ENCODE measurements around the gene DIABLO.

Gene DIABLO

GRCh38 chr12:122202017-122202416 is 23.8 kb downstream of the DIABLO start:
- Histone ChIP-seq H3K9ac (ENCODE audit: low read length) (no peak overlapping the region), H3K4me3 (ENCODE audit: low read length) (no peak overlapping the region), H3K27me3 (replicated peaks; ENCODE audit: insufficient read depth, low read length) (no peaks in the 10 kb centered on the region), H3K4me2 (ENCODE audit: low read depth, low read length) (no peak overlapping the region), H4K20me1 (ENCODE audit: insufficient read depth, low read length) (no peaks in the 10 kb centered on the region), H3K79me2 (ENCODE audit: low read length) (no peaks in the 10 kb centered on the region), H3K36me3 (replicated peaks; ENCODE audit: insufficient read depth, low read length) (no peaks in the 10 kb centered on the region), H3F3A (ENCODE audit: insufficient read depth, low read length) (no peaks in the 10 kb centered on the region), H3K9me3 (replicated peaks; ENCODE audit: insufficient read depth, low read length) (no peaks in the 10 kb centered on the region), H3K9me2 (replicated peaks; ENCODE audit: insufficient read depth, low read length) (no peaks in the 10 kb centered on the region), H2AFZ (ENCODE audit: low read length) (no peak overlapping the region), H3K4me1 (ENCODE audit: low read length) (no peaks in the 10 kb centered on the region), H3K27ac (ENCODE audit: low read length) (no peak overlapping the region)
- no peak for DNase-seq
- TF ChIP-seq EZH2 (optimal IDR thresholded peaks at IDR 0.05; ENCODE audit: low read depth, low read length) (no peak), EZH2phosphoT487 (IDR thresholded peaks at IDR 0.05; ENCODE audit: low read length) (no peak)
- TF ChIP-seq, protein P1, sequence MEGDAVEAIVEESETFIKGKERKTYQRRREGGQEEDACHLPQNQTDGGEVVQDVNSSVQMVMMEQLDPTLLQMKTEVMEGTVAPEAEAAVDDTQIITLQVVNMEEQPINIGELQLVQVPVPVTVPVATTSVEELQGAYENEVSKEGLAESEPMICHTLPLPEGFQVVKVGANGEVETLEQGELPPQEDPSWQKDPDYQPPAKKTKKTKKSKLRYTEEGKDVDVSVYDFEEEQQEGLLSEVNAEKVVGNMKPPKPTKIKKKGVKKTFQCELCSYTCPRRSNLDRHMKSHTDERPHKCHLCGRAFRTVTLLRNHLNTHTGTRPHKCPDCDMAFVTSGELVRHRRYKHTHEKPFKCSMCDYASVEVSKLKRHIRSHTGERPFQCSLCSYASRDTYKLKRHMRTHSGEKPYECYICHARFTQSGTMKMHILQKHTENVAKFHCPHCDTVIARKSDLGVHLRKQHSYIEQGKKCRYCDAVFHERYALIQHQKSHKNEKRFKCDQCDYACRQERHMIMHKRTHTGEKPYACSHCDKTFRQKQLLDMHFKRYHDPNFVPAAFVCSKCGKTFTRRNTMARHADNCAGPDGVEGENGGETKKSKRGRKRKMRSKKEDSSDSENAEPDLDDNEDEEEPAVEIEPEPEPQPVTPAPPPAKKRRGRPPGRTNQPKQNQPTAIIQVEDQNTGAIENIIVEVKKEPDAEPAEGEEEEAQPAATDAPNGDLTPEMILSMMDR (IDR thresholded peaks at IDR 0.05; ENCODE audit: low read length) = no peak

GRCh38 chr12:122201381-122201780 is 24.5 kb downstream of the DIABLO start:
- Histone ChIP-seq H4K20me1 (ENCODE audit: insufficient read depth, low read length) (no peaks in the 10 kb centered on the region), H3K4me1 (ENCODE audit: low read length) (no peaks in the 10 kb centered on the region), H3K4me2 (ENCODE audit: low read depth, low read length) (no peak overlapping the region), H2AFZ (ENCODE audit: low read length) (no peak overlapping the region), H3K9me2 (replicated peaks; ENCODE audit: insufficient read depth, low read length) (no peaks in the 10 kb centered on the region), H3K9ac (ENCODE audit: low read length) (no peak overlapping the region), H3F3A (ENCODE audit: insufficient read depth, low read length) (no peaks in the 10 kb centered on the region), H3K4me3 (ENCODE audit: low read length) (no peak overlapping the region), H3K9me3 (replicated peaks; ENCODE audit: insufficient read depth, low read length) (no peaks in the 10 kb centered on the region), H3K36me3 (replicated peaks; ENCODE audit: insufficient read depth, low read length) (no peaks in the 10 kb centered on the region), H3K79me2 (ENCODE audit: low read length) (no peaks in the 10 kb centered on the region), H3K27ac (ENCODE audit: low read length) (no peak overlapping the region), H3K27me3 (replicated peaks; ENCODE audit: insufficient read depth, low read length) (no peaks in the 10 kb centered on the region)
- no peak for DNase-seq
- TF ChIP-seq EZH2 (optimal IDR thresholded peaks at IDR 0.05; ENCODE audit: low read depth, low read length) (no peak), EZH2phosphoT487 (IDR thresholded peaks at IDR 0.05; ENCODE audit: low read length) (no peak)
- TF ChIP-seq, protein P1 (IDR thresholded peaks at IDR 0.05; ENCODE audit: low read length) = no peak

DNA sequence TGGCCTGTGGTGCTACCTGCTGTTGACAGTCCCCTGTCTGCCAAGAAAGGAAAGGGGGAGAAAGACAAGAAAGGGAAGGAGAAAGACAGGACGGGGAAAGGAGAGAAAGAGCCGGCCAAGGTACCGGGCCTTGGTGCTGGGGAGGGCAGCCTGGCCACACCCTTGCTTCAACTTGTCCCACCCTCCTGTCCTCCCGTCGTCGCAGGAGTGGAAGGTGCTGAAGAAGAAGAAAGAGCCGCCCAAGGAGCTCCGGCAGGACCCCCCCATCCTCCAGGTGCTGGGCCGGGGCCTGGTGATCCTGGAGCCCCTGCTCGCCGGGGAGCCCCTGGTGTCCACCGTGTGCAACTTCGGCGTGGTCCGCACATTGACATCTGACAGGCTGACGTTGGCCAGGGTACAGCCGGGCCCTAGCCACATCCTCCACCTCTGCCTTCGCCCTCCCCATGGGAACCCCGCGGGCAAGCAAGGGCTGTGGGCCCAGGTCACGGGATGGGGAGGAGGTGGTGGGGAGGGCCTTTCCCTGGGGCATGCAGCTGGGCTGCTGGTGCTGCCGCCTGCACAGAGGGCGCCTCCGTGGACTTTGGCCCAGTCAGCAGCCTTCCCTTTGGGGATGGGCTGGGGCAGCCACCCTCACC is 25.2 kb downstream of the DIABLO start:
- no peaks in the 10 kb centered on the region for H3K36me3 ChIP-seq (replicated peaks; ENCODE audit: insufficient read depth, low read length)
- no peak overlapping the region for H3K27ac ChIP-seq (ENCODE audit: low read length)
- TF ChIP-seq EZH2phosphoT487 (IDR thresholded peaks at IDR 0.05; ENCODE audit: low read length) = no peak
- no peak for TF ChIP-seq EZH2 (optimal IDR thresholded peaks at IDR 0.05; ENCODE audit: low read depth, low read length)
- TF ChIP-seq, protein P1 (IDR thresholded peaks at IDR 0.05; ENCODE audit: low read length) = no peak
- H3K4me3 ChIP-seq (ENCODE audit: low read length) = no peak overlapping the region
- no peaks in the 10 kb centered on the region for H3F3A ChIP-seq (ENCODE audit: insufficient read depth, low read length)
- H3K79me2 ChIP-seq (ENCODE audit: low read length) = no peaks in the 10 kb centered on the region
- H3K9me3 ChIP-seq (replicated peaks; ENCODE audit: insufficient read depth, low read length) = no peaks in the 10 kb centered on the region
- no peak overlapping the region for H2AFZ ChIP-seq (ENCODE audit: low read length)
- H3K4me1 ChIP-seq (ENCODE audit: low read length) = no peaks in the 10 kb centered on the region
- no peak overlapping the region for H3K9ac ChIP-seq (ENCODE audit: low read length)
- no peaks in the 10 kb centered on the region for H3K27me3 ChIP-seq (replicated peaks; ENCODE audit: insufficient read depth, low read length)
- no peak overlapping the region for H3K4me2 ChIP-seq (ENCODE audit: low read depth, low read length)
- no peaks in the 10 kb centered on the region for H3K9me2 ChIP-seq (replicated peaks; ENCODE audit: insufficient read depth, low read length)
- H4K20me1 ChIP-seq (ENCODE audit: insufficient read depth, low read length) = no peaks in the 10 kb centered on the region
- DNase-seq = no peak

Data from MM.1S (cell line).